Neural progenitor cell (in vitro differentiated cells): ENCODE data around the gene NXPH3.

Experiments used
- CTCF ChIP-seq: fragments of 200-600 bp; sonication (generic); IDR thresholded peaks from 2 replicates; pipeline ENCODE4 v1.5.1; 2017; ENCODE audit warnings: antibody characterized with exemption, mild to moderate bottlenecking
- EZH2 ChIP-seq: fragments of 200-600 bp; sonication (generic); IDR thresholded peaks from 2 replicates; pipeline ENCODE4 v1.6.1; 2017; ENCODE audit warnings: antibody characterized with exemption, mild to moderate bottlenecking, moderate library complexity
- EZH2phosphoT487 ChIP-seq: fragments of 200-600 bp; sonication (generic); IDR thresholded peaks from 2 replicates; pipeline ENCODE4 v1.6.1; 2017; ENCODE audit warnings: antibody characterized with exemption

- TF ChIP-seq CTCF, result no peak
- no peak for TF ChIP-seq EZH2
- TF ChIP-seq EZH2phosphoT487, result no peak
Observed at GRCh38 chr17:49573510-49574322, 2.0 kb upstream of the NXPH3 start.
